ENCODE measurements around the gene MTAP. TPM values are rescaled to one million over a fixed set of nuclear protein-coding genes. Genes with fewer than 3 reads are reported as not detected.

The MTAP gene
- total RNA-seq, 1 donor from 2014 or later: 35.2 TPM

GRCh38 chr9:21833090-21833801 is 30.8 kb downstream of the MTAP start:
- H3K4me3 ChIP-seq: no peak overlapping the region
- H3K36me3 ChIP-seq: peaks cover 50% of the 10 kb centered on the region
- H3K27me3 ChIP-seq (ENCODE audit: low read depth): no peaks in the 10 kb centered on the region
- peaks cover 10% of the 10 kb centered on the region for H3K4me1 ChIP-seq
- ATAC-seq (no peak), DNase-seq (no peak)
- no peak for TF ChIP-seq CTCF (IDR thresholded peaks at IDR 0.05)
- no peak overlapping the region for H3K27ac ChIP-seq
- no peaks in the 10 kb centered on the region for H3K9me3 ChIP-seq
- intact Hi-C loops (cut with DNase I): no loop called here

- DNase-seq (no peak), ATAC-seq (no peak)
- H3K27me3 ChIP-seq (ENCODE audit: low read depth): no peaks in the 10 kb centered on the region
- H3K4me3 ChIP-seq: no peak overlapping the region
- H3K9me3 ChIP-seq: no peaks in the 10 kb centered on the region
- H3K27ac ChIP-seq: no peak overlapping the region
- no peak for TF ChIP-seq CTCF (IDR thresholded peaks at IDR 0.05)
- H3K36me3 ChIP-seq: peaks cover 51% of the 10 kb centered on the region
- intact Hi-C loops (cut with DNase I): no loop called here
- H3K4me1 ChIP-seq: peaks cover 10% of the 10 kb centered on the region
Measured at GRCh38 chr9:21835121-21835520, 32.7 kb downstream of the MTAP start.

DNA sequence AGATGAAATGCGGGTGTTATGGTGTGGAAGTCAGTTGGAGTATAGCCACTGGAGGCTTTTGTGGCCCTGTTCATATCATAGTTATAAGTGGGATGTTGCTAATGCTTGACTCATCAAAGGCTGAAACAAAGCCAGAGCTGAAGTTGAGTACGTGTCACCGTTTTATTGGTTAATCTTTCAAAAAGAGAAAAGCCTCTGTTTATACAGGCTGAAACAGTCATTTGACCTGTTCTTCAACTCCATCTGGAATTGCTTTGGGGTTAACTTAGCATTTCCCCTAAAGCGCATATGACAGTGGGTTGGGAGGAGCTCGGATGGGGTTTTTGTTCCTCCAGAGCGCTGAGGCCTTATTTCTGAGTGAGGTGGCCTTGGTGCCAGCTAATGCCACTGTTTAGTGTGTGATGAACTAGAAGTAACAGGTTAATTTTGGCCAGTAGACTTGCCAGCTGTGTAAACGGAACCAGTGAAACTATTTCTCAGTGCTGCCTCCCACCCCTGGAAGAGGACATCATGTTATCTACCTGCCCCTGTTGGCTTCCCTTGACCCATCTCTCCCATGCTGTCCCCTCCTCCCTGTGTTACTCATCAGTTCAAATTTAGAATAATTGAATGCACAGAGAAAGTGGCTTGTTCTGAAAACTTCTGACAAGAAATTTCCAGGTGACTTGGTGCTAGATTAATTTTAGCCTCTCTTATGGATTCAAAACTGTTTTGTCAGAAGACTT is 34.2 kb downstream of the MTAP start:
- Histone ChIP-seq H3K27me3 (ENCODE audit: low read depth) (no peaks in the 10 kb centered on the region), H3K4me1 (peaks cover 10% of the 10 kb centered on the region), H3K9me3 (no peaks in the 10 kb centered on the region), H3K4me3 (no peak overlapping the region), H3K27ac (no peak overlapping the region), H3K36me3 (peaks cover 54% of the 10 kb centered on the region)
- DNase-seq: no peak
- intact Hi-C loops (cut with DNase I): no loop called here
- ATAC-seq: no peak
- no peak for TF ChIP-seq CTCF (IDR thresholded peaks at IDR 0.05)

DNA sequence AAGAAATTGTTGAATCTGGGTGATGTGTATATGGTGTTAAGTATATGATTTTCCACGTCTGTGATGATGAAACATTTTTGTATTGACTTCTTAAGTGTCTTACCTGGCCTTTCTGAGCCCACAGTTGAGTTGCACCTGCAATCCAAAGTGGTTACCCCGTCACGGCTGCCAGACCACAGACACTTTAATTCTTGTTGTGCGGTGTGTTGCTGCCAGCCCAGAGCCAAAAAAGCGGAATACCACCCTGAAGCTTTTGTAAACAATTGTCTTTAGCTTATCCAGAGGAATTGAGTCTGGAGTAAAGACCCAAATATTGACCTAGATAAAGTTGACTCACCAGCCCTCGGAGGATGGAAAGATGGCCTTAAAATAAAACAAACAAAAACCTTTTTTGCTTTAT is 35.1 kb downstream of the MTAP start:
- Histone ChIP-seq H3K27me3 (ENCODE audit: low read depth) (no peaks in the 10 kb centered on the region), H3K27ac (no peak overlapping the region), H3K4me3 (no peak overlapping the region), H3K36me3 (peaks cover 57% of the 10 kb centered on the region), H3K9me3 (no peaks in the 10 kb centered on the region), H3K4me1 (peaks cover 1% of the 10 kb centered on the region)
- TF ChIP-seq CTCF (IDR thresholded peaks at IDR 0.05): no peak
- ATAC-seq (no peak), DNase-seq (no peak)
- intact Hi-C loops (cut with DNase I): no loop called here

DNA sequence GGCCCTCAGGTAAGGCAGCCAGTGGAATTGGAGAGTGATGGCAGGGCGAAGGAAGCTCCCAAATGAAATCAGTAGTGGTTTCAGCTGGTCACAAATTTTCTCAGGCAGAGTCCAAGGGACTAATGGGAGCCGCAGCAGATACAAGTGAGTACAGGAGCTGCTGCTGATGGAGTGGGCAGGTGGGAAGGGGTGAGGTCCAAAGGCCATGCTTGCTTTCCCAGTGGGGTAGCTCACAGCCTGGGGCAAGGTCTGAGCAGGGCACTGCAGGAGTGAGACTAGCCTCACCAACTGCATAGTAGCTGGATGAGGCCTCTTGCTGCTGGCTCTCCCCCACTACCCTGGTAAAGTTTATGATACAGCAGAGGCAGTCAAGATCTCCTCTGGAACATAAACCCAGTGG is 38.2 kb downstream of the MTAP start:
- no peak for ATAC-seq

More for the DNA sequence above, 38.2 kb downstream of the MTAP start:
- Histone ChIP-seq H3K9me3 (peaks cover 2% of the 10 kb centered on the region), H3K27me3 (ENCODE audit: low read depth) (no peaks in the 10 kb centered on the region), H3K4me1 (no peaks in the 10 kb centered on the region), H3K36me3 (peaks cover 43% of the 10 kb centered on the region), H3K27ac (no peak overlapping the region), H3K4me3 (no peak overlapping the region)
- DNase-seq: no peak
- intact Hi-C loops (cut with DNase I): no loop called here
- TF ChIP-seq CTCF (IDR thresholded peaks at IDR 0.05): no peak

Measured in lower lobe of right lung (tissue), 2 donors.